ENCODE results near the gene AP3S1.
"Not testable (repeated sequence)": the region's sequence is repeated elsewhere in the genome, so short reads cannot be mapped to it uniquely, and the experiment has no call there.

The AP3S1 gene

DNA sequence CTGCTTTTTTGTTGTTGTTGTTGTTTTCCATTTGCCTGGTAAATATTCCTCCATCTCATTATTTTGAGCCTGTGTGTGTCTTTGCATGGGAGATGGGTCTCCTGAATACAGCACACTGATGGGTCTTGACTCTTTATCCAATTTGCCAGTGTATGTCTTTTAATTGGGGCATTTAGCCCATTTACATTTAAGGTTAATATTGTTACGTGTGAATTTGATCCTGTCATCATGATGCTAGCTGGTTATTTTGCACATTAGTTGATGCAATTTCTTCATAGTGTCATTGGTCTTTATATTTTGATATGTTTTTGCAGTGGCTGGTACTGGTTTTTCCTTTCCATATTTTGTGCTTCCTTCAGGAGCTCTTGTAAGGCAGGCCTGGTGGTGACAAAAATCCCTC lies 16.8 kb upstream of the AP3S1 start:
- not testable (repeated sequence) for H3K4me3 ChIP-seq (ENCODE audit: low read depth, low read length)

DNA sequence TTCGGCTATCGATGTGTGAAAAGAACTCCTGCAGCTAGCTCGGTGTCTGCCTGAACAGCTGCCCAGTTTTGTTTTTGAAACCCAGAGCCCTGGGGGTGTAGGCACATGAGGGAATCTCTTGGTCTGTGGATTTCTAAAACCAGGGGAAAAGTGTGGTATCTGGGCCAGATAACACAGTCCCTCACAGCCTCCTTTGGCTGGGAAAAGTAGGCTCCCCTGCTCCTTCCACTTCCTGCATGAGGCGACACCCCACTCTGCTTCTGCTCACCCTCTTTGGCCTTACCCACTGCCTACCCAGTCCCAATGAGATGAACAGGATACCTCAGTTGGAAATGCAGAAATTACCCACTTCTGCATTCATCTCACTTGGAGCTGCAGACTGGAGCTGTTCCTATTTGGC lies 15.8 kb upstream of the AP3S1 start:
- no peak overlapping the region for H3K4me3 ChIP-seq (ENCODE audit: low read depth, low read length)

DNA sequence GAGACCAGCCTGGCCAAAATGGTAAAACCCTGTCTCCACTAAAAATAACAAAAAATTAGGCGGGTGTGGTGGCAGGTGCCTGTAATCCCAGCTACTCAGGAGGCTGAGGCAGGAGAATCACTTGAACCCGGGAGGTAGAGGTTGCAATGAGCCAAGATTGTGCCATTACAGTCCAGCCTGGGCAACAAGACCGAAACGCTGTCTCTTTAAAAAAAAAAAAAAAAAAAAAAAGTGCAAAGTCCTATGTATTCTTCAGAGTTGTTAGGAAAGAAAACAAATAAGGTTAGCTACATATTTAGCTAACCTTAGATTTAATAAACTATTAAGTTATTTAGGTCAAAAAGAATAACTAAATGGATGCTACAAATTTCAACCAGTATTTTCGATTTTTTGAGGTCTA lies 11.8 kb upstream of the AP3S1 start:
- no peak overlapping the region for H3K4me3 ChIP-seq (ENCODE audit: low read depth, low read length)

- H3K4me3 ChIP-seq (ENCODE audit: low read depth, low read length): no peak overlapping the region
Measured at GRCh38 chr5:115831163-115831768, 10.5 kb upstream of the AP3S1 start.

DNA sequence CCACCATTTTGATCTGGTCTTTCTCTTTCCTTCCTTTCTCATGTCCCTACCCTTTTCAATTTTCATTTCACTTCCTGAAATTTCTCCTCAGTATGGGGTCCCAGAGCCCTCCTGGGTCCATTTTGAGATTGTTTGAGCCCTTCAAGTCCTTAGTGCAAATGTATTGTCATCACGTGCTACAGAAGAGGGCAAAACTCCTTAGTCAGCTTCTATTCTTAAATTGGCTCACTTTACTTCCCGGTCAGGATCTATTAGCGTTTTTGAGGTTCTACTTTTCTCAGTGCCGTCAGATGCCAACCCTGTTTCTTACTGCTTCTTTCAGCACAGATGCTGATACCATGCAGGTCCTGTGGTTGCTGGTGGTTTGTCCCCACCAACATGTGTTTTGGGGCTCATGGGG lies 6.3 kb upstream of the AP3S1 start:
- no peak overlapping the region for H3K4me3 ChIP-seq (ENCODE audit: low read depth, low read length)

- H3K4me3 ChIP-seq (ENCODE audit: low read depth, low read length): no peak overlapping the region
Measured at GRCh38 chr5:115838885-115839518, 2.7 kb upstream of the AP3S1 start.

DNA sequence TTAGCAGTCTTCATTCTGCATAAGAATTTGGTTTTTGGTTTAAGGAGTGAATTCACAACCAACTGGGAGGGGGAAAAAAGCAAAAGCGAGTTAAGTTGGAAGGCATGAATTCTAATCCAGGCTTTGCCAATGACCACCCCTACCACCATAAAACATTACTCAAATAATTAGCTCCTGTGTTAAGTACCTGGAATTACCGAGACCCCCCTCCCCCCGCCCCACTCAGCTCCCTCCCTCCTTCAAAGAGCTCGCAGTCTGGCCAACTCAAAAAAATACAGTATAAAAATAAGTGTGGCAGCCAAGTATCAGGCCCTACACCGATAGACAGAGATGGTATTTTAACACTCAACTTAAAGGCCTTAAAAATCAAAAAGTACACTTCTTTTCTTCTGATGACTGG lies 862 bp upstream of the AP3S1 start:
- H3K4me3 ChIP-seq (ENCODE audit: low read depth, low read length): peak overlapping the region; percentile 88

- peak overlapping the region; percentile 88 for H3K4me3 ChIP-seq (ENCODE audit: low read depth, low read length)
Measured at GRCh38 chr5:115842089-115842935, 577 bp downstream of the AP3S1 start.

DNA sequence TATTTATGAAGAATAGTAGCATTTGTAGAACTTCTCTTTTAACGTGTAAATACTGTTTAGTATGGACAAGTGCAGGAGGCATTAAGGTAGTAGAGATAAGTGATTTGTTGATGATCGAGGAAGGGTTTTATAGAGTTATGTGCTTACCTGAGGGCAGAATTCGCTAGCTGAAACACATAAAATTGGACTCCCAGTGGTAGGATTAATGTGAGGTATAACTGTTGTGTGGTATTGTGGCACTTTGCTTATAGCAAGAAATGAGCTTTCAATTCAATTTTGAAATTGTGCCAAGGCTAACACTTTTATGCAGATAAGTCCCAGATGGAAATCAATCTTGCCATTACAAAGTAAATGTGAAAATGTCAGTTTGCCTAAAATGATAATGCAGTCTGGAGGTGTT lies 1.2 kb downstream of the AP3S1 start:
- peak overlapping the region; percentile 88 for H3K4me3 ChIP-seq (ENCODE audit: low read depth, low read length)

DNA sequence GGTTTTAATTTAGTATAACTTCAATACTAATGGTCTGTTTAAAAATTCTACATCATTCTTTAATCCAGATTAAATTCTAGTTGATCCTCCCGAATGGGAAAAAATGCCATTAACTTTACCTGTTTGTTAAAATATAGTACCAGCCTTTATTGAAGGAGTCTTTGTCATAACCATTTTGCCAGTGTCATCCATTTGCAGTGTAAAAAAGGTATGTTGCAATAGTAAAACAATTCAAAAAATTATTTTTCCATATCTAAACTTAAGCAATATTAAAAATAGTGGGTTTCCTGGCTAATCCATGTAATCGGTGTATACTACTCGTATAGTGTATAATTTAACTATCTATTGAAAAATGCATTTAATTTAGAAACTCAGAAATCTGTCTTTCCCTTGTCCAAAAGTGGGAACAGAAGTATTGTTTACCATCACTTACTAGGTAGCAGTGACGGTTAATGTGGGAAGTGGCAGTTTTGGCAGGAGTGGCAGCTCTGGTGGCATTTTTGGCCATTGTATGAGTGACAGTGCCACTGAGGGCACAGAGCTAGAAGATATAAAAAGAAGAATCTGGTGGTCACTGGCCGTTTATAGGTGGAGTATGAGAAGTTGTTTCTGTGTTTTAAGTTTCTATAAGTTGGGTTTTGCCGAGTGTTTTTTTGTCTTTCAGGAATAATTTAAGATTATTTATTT lies 1.9 kb downstream of the AP3S1 start:
- H3K4me3 ChIP-seq (ENCODE audit: low read depth, low read length): no peak overlapping the region

DNA sequence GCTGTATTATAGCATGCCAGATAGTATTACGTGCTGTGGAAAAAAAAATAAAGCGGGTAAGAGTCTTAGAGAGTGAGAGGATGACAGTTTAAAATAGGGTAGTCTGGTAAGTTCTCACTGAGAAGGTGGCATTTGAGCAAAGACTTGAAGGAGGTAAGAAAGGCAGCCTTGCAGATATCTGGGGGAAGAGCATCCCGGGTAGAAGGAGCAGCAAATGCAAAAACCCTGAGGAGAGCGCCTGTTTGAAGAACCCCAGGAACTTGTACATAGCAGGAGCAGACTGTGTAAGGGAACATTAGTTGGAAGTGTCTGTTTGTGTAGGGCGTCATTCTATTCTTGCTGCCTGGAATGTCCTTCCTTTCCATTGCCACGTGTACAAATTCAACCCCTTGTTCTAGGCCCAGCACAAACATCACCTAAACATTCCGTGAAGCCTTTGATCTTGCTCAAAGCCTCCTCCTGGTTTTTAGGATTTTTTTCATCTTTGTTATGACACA lies 2.6 kb downstream of the AP3S1 start:
- no peak overlapping the region for H3K4me3 ChIP-seq (ENCODE audit: low read depth, low read length)

- H3K4me3 ChIP-seq (ENCODE audit: low read depth, low read length): no peak overlapping the region
Measured at GRCh38 chr5:115847290-115847689, 5.6 kb downstream of the AP3S1 start.

GRCh38 chr5:115849258-115849798 lies 7.6 kb downstream of the AP3S1 start:
- H3K4me3 ChIP-seq (ENCODE audit: low read depth, low read length): no peak overlapping the region

DNA sequence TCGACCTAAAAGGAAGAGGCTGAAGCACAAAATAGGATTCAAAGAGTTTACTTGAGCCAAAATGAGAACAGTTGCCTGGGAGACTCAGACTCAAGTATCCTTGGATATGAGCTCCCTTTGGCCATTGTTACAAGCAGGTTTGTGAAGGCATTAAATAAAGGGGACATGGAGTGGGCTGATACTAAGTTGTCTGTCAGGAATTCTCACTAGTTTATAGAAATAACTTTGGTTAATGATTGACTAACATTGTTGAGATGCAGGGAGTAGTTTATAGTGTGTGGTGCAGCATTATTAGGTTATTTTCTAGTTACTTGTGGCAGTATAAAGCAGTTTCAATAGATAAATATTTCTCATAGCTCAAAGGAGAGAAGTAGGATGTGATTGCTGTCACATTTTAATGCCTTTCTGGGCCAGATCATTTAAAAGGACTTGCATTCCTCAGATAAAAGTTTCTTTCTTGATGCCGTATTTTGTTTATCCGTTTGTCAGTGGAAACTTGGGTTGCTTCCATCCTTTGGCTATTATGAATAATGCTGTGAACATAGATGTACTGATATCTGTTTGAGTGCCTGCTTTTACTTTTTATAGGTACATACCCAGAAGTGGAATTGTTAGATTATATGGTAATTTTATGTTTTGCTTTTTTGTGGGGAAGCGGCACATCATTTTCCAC lies 9.1 kb downstream of the AP3S1 start:
- no peak overlapping the region for H3K4me3 ChIP-seq (ENCODE audit: low read depth, low read length)

GRCh38 chr5:115854139-115854538 lies 12.4 kb downstream of the AP3S1 start:
- no peak overlapping the region for H3K4me3 ChIP-seq (ENCODE audit: low read depth, low read length)

DNA sequence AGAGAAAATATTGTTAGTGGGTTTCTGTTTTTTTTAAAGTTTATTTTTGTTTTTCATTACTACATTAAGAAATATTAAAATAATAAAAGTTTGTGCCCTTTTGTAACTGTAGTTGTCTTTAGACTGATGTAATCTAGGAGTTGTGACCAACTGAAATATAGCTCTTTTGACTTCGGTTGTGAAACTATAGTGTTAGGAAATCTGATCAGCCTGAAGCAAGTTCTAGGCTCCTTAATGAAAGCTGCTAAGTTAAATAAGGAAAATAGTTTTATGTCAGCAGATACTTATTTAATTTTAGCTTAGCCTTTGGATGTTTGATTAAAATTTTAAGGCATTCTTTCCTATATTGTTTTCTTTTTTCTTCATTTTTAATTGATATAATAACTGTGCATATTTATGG lies 14.2 kb downstream of the AP3S1 start:
- no peak overlapping the region for H3K4me3 ChIP-seq (ENCODE audit: low read depth, low read length)

DNA sequence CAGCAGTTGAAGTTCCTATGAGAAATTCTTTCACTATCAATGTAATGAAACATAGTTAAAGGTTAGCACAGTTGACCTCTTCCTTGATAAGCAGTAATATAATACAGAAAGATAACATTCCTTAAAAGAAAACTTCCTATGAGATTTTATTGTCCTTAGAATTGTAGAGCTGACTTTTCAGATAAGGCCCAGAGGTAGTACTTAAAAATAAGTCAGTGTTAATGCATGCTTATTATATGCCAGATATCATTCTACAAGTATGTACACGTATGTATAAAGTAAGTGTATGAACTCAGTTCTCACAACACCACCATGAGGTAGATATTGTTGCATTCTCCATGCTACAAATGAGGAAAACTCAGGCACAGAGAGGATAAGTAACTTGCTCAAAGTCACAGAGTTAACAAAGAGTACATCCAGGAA lies 15.3 kb downstream of the AP3S1 start:
- H3K4me3 ChIP-seq (ENCODE audit: low read depth, low read length): no peak overlapping the region

GRCh38 chr5:115857626-115858349 lies 16.1 kb downstream of the AP3S1 start:
- no peak overlapping the region for H3K4me3 ChIP-seq (ENCODE audit: low read depth, low read length)

- no peak overlapping the region for H3K4me3 ChIP-seq (ENCODE audit: low read depth, low read length)
Measured at GRCh38 chr5:115858396-115858795, 16.7 kb downstream of the AP3S1 start.

DNA sequence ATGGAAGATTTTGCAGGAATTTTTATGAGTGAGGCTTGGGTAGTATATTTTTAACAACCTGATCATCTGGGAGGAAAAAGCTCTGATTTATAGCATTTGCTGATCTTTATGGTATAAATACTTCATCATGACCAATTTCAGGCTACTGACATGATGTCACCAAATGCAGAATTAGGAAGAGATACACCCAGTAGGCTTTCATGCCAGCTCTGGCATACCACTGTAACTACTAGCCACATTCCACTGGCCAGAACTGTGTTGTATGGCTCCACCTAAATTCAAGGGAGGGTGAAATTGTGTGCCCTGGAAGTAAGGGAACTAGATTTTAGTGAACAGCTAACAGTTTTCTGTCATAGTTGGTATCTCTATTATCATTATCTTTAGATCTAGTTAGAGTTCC lies 17.6 kb downstream of the AP3S1 start:
- H3K4me3 ChIP-seq (ENCODE audit: low read depth, low read length): no peak overlapping the region
